GM23248 (cell line): ENCODE results near the gene BMPR1B. TPM values are rescaled to one million over a fixed set of nuclear protein-coding genes. Genes with fewer than 3 reads are reported as not detected.

ENCODE experiments used
- DNase-seq: peaks from one replicate; pipeline ENCODE4 v3.0.0-alpha.2; 2015
- H2AFZ ChIP-seq: fragments of 200-600 bp; sonication (generic); 2 replicates; pipeline ENCODE4 v1.6.1; 2016; ENCODE audit warnings: antibody characterized with exemption
- H3F3A ChIP-seq: fragments of 200-600 bp; sonication (generic); 2 replicates; pipeline ENCODE4 v1.6.1; 2016; ENCODE audit warnings: mild to moderate bottlenecking, antibody characterized with exemption, mixed run types; ENCODE audit not compliant: insufficient read depth
- H3K27ac ChIP-seq: fragments of 200-600 bp; sonication (generic); 2 replicates; pipeline ENCODE4 v1.5.1; 2016; ENCODE audit warnings: mild to moderate bottlenecking
- H3K27me3 ChIP-seq: fragments of 200-600 bp; sonication (generic); replicated peaks from 2 replicates; pipeline ENCODE4 v1.6.1; 2016; ENCODE audit warnings: mild to moderate bottlenecking; ENCODE audit not compliant: insufficient read depth
- H3K36me3 ChIP-seq: fragments of 200-600 bp; sonication (generic); 2 replicates; pipeline ENCODE4 v1.6.1; 2016; ENCODE audit warnings: low read depth, mild to moderate bottlenecking
- H3K4me1 ChIP-seq: fragments of 200-600 bp; sonication (generic); 2 replicates; pipeline ENCODE4 v1.6.1; 2016; ENCODE audit warnings: mild to moderate bottlenecking; ENCODE audit not compliant: insufficient read depth
- H3K4me2 ChIP-seq: fragments of 200-600 bp; sonication (generic); one replicate; pipeline ENCODE4 v1.6.1; 2016; ENCODE audit warnings: mild to moderate bottlenecking; ENCODE audit not compliant: unreplicated experiment
- H3K4me3 ChIP-seq: fragments of 200-600 bp; sonication (generic); 2 replicates; pipeline ENCODE4 v1.5.1; 2016; ENCODE audit warnings: mild to moderate bottlenecking
- H3K79me2 ChIP-seq: fragments of 200-600 bp; sonication (generic); 2 replicates; pipeline ENCODE4 v1.6.1; 2016; ENCODE audit warnings: mild to moderate bottlenecking; ENCODE audit not compliant: insufficient read depth
- H3K9ac ChIP-seq: fragments of 200-600 bp; sonication (generic); 2 replicates; pipeline ENCODE4 v1.6.1; 2016; ENCODE audit warnings: mild to moderate bottlenecking
- H3K9me2 ChIP-seq: fragments of 200-600 bp; sonication (generic); 2 replicates; pipeline ENCODE4 v1.6.1; 2016; ENCODE audit warnings: mixed run types, mild to moderate bottlenecking, moderate library complexity; ENCODE audit not compliant: insufficient read depth
- H3K9me3 ChIP-seq: fragments of 200-600 bp; sonication (generic); one replicate; pipeline ENCODE4 v1.6.1; 2017; ENCODE audit warnings: low read depth
- H4K20me1 ChIP-seq: fragments of 200-600 bp; sonication (generic); 2 replicates; pipeline ENCODE4 v1.6.0; 2016; ENCODE audit not compliant: insufficient read depth
- EZH2 ChIP-seq: fragments of 200-600 bp; sonication (generic); IDR thresholded peaks from 2 replicates; pipeline ENCODE4 v1.6.1; 2018; ENCODE audit warnings: antibody characterized with exemption, mild to moderate bottlenecking; ENCODE audit not compliant: insufficient read depth, poor library complexity, severe bottlenecking
- EZH2phosphoT487 ChIP-seq: fragments of 200-600 bp; sonication (generic); IDR thresholded peaks from 2 replicates; pipeline ENCODE4 v1.6.1; 2018; ENCODE audit warnings: antibody characterized with exemption, moderate library complexity, mild to moderate bottlenecking, low read depth; ENCODE audit not compliant: insufficient read depth
- WGBS, 2 experiments: methylation state at CpG; one replicate each; pipeline ENCODE4 v1.1.6; 2015 to 2017; ENCODE audit warnings: low lambda C conversion rate in 2 of 2, low coverage in 1 of 2; ENCODE audit errors: missing lambda C conversion rate in 2 of 2; 5-methylcytosine and 5-hydroxymethylcytosine counted together
- in situ Hi-C: fragments of 300-500 bp; cut with MboI; formaldehyde crosslinking; loops from 2 replicates; pipeline ENCODE4 v1.15.0; 2020
- polyA plus RNA-seq: library from polyadenylated mRNA; unstranded; fragments of >200 nt; fragmentation: Nextera tagmentation; extraction: Ambion mirVana; gene quantifications from 2 replicates; pipeline ENCODE4 v1.2.1, GENCODE V29; 2016
- total RNA-seq: library from RNA; depleted of rRNA; stranded (reverse); fragments of >200 nt; shearing (Covaris generic); gene quantifications from 2 replicates; pipeline ENCODE4 v1.2.3, GENCODE V29; 2014

The BMPR1B gene
- total and polyA plus RNA-seq, 2 experiments from 2014 or later = 0.60 to 0.76 TPM

GRCh38 chr4:95158626-95159025 lies 400.9 kb downstream of the BMPR1B start:
- Histone ChIP-seq H3K27ac (no peak overlapping the region), H3K4me3 (no peak overlapping the region), H3K9me3 (no peaks in the 10 kb centered on the region), H3K9ac (no peak overlapping the region), H2AFZ (no peak overlapping the region), H3K4me1 (peaks cover 5% of the 10 kb centered on the region; the same call in 1 of the 2 replicates), H4K20me1 (no peaks in the 10 kb centered on the region), H3K27me3 (no peaks in the 10 kb centered on the region; the same call in 1 of the 2 replicates), H3K9me2 (no peaks in the 10 kb centered on the region), H3K79me2 (no peaks in the 10 kb centered on the region), H3F3A (peaks cover 5% of the 10 kb centered on the region; the same call in 1 of the 2 replicates), H3K4me2 (no peak overlapping the region), H3K36me3 (no peaks in the 10 kb centered on the region)
- WGBS, 2 experiments = 84 to 90% methylated on average over 2 of the region's 2 CpGs
- in situ Hi-C loops = loop anchor here (25.0 kb wide), 1 partner anchor 679 kb away; the partner anchor contains the start of gene PDHA2
- no peak for DNase-seq
- TF ChIP-seq EZH2 (no peak), EZH2phosphoT487 (no peak)

- Histone ChIP-seq H3F3A (peaks cover 5% of the 10 kb centered on the region; the same call in 1 of the 2 replicates), H2AFZ (no peak overlapping the region), H3K27ac (no peak overlapping the region), H3K9me3 (no peaks in the 10 kb centered on the region), H3K9me2 (no peaks in the 10 kb centered on the region), H3K4me1 (peaks cover 5% of the 10 kb centered on the region; the same call in 1 of the 2 replicates), H3K36me3 (no peaks in the 10 kb centered on the region), H4K20me1 (no peaks in the 10 kb centered on the region), H3K9ac (no peak overlapping the region), H3K27me3 (no peaks in the 10 kb centered on the region; the same call in 1 of the 2 replicates), H3K4me2 (no peak overlapping the region), H3K4me3 (no peak overlapping the region), H3K79me2 (no peaks in the 10 kb centered on the region)
- in situ Hi-C loops = loop anchor here (25.0 kb wide), 1 partner anchor 678 kb away; the partner anchor contains the start of gene PDHA2
- DNase-seq = no peak
- WGBS, 2 experiments = 68 to 75% methylated on average over 4 of the region's 4 CpGs
- TF ChIP-seq EZH2 (no peak), EZH2phosphoT487 (no peak)
Observed at GRCh38 chr4:95159384-95159783, 401.6 kb downstream of the BMPR1B start.

DNA sequence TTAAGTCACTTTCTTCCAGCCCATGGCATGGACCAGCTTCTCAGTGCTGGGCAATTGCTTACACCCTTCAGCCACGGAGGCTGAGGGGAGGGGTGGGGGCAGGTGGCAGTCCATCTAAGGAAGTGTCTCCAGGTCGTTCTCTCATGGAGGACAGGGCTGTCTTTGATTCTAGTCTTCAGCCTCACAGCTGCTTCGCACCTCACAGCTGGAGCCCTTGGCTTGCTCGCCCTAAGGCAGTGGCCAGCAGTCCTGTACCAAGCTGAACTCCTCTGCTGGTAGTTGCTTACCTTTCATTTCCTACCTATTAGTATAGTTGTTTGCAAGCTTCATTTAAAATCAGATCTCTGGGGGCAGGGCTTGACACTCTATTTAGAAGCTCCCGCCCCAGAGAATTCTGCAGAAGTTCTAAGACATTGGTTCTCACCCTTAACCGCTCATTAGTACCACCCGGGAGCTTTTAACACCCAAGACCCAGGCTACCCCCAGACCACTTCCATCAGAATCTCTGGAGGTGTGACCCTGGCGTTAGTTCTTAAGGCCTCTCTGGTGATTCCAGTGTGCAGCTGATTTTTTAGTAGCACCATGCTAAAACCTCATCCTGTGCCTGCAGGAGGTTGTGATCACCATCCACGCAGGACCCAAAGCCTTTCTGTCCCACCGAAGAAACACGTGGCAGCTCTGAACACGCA lies 404.2 kb downstream of the BMPR1B start:
- no peaks in the 10 kb centered on the region for H3K4me1 ChIP-seq
- H3K9ac ChIP-seq = no peak overlapping the region
- DNase-seq = no peak
- H3K4me2 ChIP-seq = no peak overlapping the region
- H3K9me3 ChIP-seq = no peaks in the 10 kb centered on the region
- H4K20me1 ChIP-seq = no peaks in the 10 kb centered on the region
- WGBS, 2 experiments = 60 to 67% methylated on average over 12 of the region's 12 CpGs
- no peaks in the 10 kb centered on the region for H3K9me2 ChIP-seq
- no peaks in the 10 kb centered on the region for H3F3A ChIP-seq
- no peak overlapping the region for H3K4me3 ChIP-seq
- TF ChIP-seq EZH2 (no peak), EZH2phosphoT487 (no peak)
- no peaks in the 10 kb centered on the region; the same call in 1 of the 2 replicates for H3K27me3 ChIP-seq
- no peaks in the 10 kb centered on the region for H3K79me2 ChIP-seq
- H2AFZ ChIP-seq = no peak overlapping the region
- no peak overlapping the region for H3K27ac ChIP-seq
- in situ Hi-C loops = loop anchor here (25.0 kb wide), 1 partner anchor 675 kb away; the partner anchor contains the start of gene PDHA2
- no peaks in the 10 kb centered on the region for H3K36me3 ChIP-seq

- Histone ChIP-seq H3K4me2 (no peak overlapping the region), H3K9me3 (no peaks in the 10 kb centered on the region), H3K4me1 (no peaks in the 10 kb centered on the region), H3K9me2 (no peaks in the 10 kb centered on the region), H3K79me2 (no peaks in the 10 kb centered on the region), H3K27me3 (no peaks in the 10 kb centered on the region; the same call in 1 of the 2 replicates), H4K20me1 (no peaks in the 10 kb centered on the region), H3K9ac (no peak overlapping the region), H2AFZ (no peak overlapping the region), H3K36me3 (no peaks in the 10 kb centered on the region), H3K4me3 (no peak overlapping the region), H3K27ac (no peak overlapping the region), H3F3A (no peaks in the 10 kb centered on the region)
- no peak for DNase-seq
- 75 to 76% methylated on average over 6 of the region's 6 CpGs for WGBS, 2 experiments
- TF ChIP-seq EZH2 = no peak
- in situ Hi-C loops = loop anchor here (25.0 kb wide), 1 partner anchor 674 kb away; the partner anchor contains the start of gene PDHA2
Observed at GRCh38 chr4:95162867-95163266, 405.1 kb downstream of the BMPR1B start.
